ENCODE results near the gene RFXAP.

- TF ChIP-seq CTCF (conservative IDR thresholded peaks at IDR 0.05 in 1 of 2, IDR thresholded peaks at IDR 0.05 in 1 of 2; ENCODE audit: low read depth in 1 of 2, low read length in 2 of 2) (no peak), EZH2 (IDR thresholded peaks at IDR 0.05; ENCODE audit: low read length, missing control alignments) (no peak)
Measured at GRCh38 chr13:36834299-36834698, 15.3 kb downstream of the RFXAP start.
